BE2C (cell line): ENCODE measurements around the gene NOS1AP.

ENCODE experiments used
- DNase-seq: peaks from one replicate; pipeline ENCODE4 v3.0.0-alpha.2; 2020
- H3K27me3 ChIP-seq: fragments of 250-450 bp; sonication (Bioruptor Pico); 2 replicates; pipeline ENCODE4 v1.5.1; 2020; ENCODE audit warnings: mild to moderate bottlenecking
- H3K36me3 ChIP-seq: fragments of 250-450 bp; sonication (Bioruptor Pico); 2 replicates; pipeline ENCODE4 v1.5.1; 2020; ENCODE audit warnings: mild to moderate bottlenecking
- H3K4me1 ChIP-seq: fragments of 250-450 bp; sonication (Bioruptor Pico); 2 replicates; pipeline ENCODE4 v1.5.1; 2020
- H3K4me3 ChIP-seq: 2 replicates; pipeline ENCODE4 v1.5.1; 2011; ENCODE audit warnings: low read depth, low read length
- H3K9me3 ChIP-seq: fragments of 250-450 bp; sonication (Bioruptor Pico); 2 replicates; pipeline ENCODE4 v1.5.1; 2020
- TF ChIP-seq, protein P1 (sequence below): IDR thresholded peaks from 2 replicates; pipeline ENCODE4 v1.5.1; 2012; ENCODE audit warnings: mild to moderate bottlenecking, low read depth, low read length

NOS1AP gene

DNA sequence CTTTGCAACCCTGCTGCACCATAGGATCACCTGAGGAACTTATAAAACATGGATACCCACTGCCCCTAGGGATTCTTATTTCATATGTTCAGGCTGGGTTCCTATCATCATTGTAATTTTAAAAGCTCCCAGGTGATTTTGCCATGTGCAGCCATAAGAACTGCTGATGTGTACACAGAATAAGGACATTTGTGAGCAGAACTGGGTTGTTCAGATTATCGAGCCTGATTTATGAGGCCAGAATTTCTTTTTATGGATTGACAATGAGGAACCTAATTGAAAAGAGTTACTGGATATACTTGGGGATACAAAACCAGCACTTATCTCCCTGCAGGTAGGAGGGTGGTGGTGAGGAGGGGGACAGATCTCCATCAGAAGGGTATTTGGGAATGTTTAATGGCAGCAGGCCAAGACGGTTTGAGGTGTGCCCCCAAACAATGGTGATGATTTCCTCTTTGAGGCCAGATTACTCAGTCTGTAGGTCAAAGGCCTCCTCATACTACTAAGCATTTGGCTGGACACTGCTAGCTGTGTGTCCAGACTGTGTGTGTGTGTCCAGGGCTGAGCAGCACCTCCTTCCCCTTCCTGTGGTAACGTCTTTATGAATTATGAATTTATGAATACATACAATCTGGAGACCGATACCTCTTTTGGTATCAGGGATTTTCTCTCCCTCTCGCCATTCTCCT, 18.9 kb downstream of the NOS1AP start:
- Histone ChIP-seq H3K27me3 (no peaks in the 10 kb centered on the region), H3K4me1 (peaks cover 13% of the 10 kb centered on the region), H3K4me3 (no peak overlapping the region), H3K36me3 (no peaks in the 10 kb centered on the region), H3K9me3 (no peaks in the 10 kb centered on the region)
- TF ChIP-seq, protein P1, sequence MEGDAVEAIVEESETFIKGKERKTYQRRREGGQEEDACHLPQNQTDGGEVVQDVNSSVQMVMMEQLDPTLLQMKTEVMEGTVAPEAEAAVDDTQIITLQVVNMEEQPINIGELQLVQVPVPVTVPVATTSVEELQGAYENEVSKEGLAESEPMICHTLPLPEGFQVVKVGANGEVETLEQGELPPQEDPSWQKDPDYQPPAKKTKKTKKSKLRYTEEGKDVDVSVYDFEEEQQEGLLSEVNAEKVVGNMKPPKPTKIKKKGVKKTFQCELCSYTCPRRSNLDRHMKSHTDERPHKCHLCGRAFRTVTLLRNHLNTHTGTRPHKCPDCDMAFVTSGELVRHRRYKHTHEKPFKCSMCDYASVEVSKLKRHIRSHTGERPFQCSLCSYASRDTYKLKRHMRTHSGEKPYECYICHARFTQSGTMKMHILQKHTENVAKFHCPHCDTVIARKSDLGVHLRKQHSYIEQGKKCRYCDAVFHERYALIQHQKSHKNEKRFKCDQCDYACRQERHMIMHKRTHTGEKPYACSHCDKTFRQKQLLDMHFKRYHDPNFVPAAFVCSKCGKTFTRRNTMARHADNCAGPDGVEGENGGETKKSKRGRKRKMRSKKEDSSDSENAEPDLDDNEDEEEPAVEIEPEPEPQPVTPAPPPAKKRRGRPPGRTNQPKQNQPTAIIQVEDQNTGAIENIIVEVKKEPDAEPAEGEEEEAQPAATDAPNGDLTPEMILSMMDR = no peak
- DNase-seq = no peak

DNA sequence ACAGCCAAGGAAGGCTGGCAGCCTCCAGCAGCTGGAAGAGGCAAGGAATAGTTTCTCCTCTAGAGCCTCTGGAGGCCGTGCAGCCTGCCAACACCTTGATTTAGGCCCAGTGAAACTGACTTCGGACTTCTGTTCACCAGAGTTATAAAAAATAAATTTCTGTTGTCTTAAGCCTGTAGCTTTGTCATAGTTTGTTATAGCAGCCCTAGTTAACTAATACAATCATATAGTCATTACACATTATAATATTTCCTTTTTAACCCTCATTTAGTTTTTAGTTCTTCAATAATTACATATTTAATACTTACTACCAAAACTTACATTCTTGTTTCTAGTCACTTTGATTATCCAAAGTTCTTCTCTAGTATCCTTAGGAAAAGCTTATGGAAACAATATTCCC, 20.3 kb downstream of the NOS1AP start:
- no peak for DNase-seq
- no peaks in the 10 kb centered on the region for H3K27me3 ChIP-seq
- no peaks in the 10 kb centered on the region for H3K9me3 ChIP-seq
- no peak overlapping the region for H3K4me3 ChIP-seq
- H3K4me1 ChIP-seq = peaks cover 13% of the 10 kb centered on the region
- TF ChIP-seq, protein P1 = no peak
- no peaks in the 10 kb centered on the region for H3K36me3 ChIP-seq

DNA sequence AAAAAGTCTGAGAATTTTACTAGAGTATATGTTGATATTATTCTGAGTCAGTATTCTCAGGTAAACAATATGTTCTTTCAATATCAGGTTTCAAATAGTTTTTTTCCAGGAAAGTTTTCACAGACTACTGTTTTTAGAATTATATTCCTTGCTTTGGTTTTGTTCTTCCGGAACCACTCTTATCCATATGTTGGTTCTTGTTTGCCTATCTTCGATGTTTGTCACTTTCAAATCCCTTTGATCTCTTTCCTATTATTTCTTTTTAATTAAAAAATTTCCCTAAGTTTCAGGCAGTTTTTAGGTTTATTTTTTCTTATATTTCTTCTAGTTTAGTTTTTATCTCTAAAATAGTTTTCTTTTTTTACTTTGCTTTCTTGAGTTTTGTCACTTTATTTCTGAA, 20.9 kb downstream of the NOS1AP start:
- no peak for DNase-seq
- peaks cover 13% of the 10 kb centered on the region for H3K4me1 ChIP-seq

DNA sequence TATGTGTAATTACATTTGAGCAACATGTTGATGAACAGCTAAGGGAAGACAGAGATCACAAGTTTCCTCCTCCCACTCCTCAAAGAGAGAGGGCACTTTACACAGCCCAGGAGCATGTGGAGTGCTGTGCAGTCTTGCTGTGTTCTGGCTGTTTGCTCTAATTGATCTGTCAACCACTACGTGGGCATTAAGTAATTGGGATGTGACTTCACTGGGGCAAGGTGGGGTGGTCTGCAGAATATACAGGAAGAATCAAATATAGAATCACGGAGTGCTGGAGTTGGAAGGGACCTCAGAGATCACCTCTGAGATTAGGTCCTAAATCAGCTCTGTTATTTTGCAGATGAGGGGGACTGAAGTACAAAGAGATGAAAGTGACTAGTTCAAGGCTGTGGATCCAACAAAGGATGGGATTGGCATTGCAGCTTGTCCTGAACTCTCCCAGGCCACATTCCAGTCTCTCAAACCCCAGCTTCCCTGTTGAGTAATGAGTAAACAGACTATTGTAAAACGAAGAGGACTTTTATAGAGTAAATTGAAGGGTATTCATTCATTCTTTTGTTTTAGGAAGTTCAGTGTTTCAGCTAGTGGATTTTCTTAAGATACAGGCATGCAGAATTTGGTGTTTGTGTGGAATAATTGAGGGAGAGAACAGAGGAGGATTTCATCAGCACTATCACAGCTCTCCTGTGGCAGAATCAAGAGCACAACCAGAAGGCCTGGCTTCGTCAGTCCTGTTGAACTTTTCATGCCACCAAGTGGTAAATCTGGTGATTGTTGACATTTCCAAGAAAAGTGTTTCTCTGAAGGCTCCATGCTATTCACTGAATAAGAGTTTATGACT, 22.4 kb downstream of the NOS1AP start:
- Histone ChIP-seq H3K4me1 (peaks cover 13% of the 10 kb centered on the region), H3K27me3 (no peaks in the 10 kb centered on the region), H3K9me3 (no peaks in the 10 kb centered on the region), H3K4me3 (no peak overlapping the region), H3K36me3 (no peaks in the 10 kb centered on the region)
- no peak for DNase-seq
- TF ChIP-seq, protein P1 = no peak

More for the DNA sequence above, 20.9 kb downstream of the NOS1AP start:
- Histone ChIP-seq H3K36me3 (no peaks in the 10 kb centered on the region), H3K9me3 (no peaks in the 10 kb centered on the region), H3K4me3 (no peak overlapping the region), H3K27me3 (no peaks in the 10 kb centered on the region)
- TF ChIP-seq, protein P1 = no peak

DNA sequence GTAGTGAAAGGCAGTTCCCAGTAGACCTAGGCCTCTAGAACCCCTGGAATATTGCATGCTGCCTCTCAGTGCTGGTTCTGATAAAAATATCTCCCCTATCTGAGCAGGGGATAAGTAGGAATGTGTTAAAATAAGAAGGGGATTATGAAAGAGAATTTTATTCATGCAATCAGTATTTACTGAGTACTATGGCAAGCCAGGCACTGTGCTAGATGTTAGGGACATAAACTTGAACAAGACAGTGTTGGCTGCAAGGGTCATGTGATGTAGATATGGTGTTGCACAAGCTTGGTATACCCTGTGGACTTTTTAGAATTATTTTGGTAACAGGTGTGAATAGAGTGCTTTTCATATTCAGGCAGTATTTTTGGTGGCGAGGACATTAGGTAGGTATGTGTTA, 23.6 kb downstream of the NOS1AP start:
- Histone ChIP-seq H3K9me3 (no peaks in the 10 kb centered on the region), H3K27me3 (no peaks in the 10 kb centered on the region), H3K36me3 (no peaks in the 10 kb centered on the region), H3K4me1 (peaks cover 13% of the 10 kb centered on the region), H3K4me3 (no peak overlapping the region)
- DNase-seq = no peak
- TF ChIP-seq, protein P1 = no peak

DNA sequence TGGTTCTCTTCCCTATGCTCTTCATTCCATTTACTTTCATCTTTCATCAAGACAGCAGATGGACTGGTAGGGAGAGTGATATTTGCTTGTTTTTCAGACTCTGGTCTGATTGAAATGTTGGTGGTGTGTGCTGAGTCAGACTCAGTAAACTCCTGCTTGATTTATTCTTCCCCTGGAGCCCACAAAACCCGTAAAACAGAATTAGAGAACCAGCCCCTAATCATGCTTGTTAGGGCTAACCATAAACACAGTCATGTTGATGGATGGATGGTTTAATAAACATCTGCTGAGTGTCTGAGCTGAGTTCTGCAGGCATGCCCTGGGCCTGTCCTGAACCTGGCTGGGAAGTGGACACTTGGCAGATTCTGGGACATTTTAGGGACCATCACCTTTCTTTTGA, 24.8 kb downstream of the NOS1AP start:
- H3K27me3 ChIP-seq = no peaks in the 10 kb centered on the region
- no peak overlapping the region for H3K4me3 ChIP-seq
- no peaks in the 10 kb centered on the region for H3K9me3 ChIP-seq
- no peak for DNase-seq
- TF ChIP-seq, protein P1 = no peak
- peaks cover 13% of the 10 kb centered on the region for H3K4me1 ChIP-seq
- no peaks in the 10 kb centered on the region for H3K36me3 ChIP-seq
